Measurements from ENCODE around the gene ZPR1. TPM values are rescaled to one million over a fixed set of nuclear protein-coding genes. Genes with fewer than 3 reads are reported as not detected.

ZPR1 gene
- total and polyA plus RNA-seq, 12 donors, result 5.5 to 44.7 (median 22.6) TPM

- Histone ChIP-seq H3K9me3 (no peaks in the 10 kb centered on the region), H3K4me3 (no peak overlapping the region), H3K36me3 (no peaks in the 10 kb centered on the region), H3K4me1 (peaks cover 0 to 16% (median 5%) of the 10 kb centered on the region in 9 donors), H3K27me3 (peaks cover 0 to 17% (median 12%) of the 10 kb centered on the region in 7 donors), H3K27ac (no peak overlapping the region)
- 90 to 94% methylated on average over 8 of the region's 8 CpGs for WGBS, 2 donors
- DNase-seq (no peak), ATAC-seq (no peak)
- TF ChIP-seq CTCF (IDR thresholded peaks at IDR 0.05), result no peak
- intact Hi-C loops (cut with DNase I), result loop anchor here in 1 of 10 donors (5.0 kb wide), 1 partner anchor 498 kb away; no protein-coding TSS in a partner anchor
These were observed 58.2 kb downstream of the ZPR1 start for GRCh38 chr11:116729501-116730240.

GRCh38 chr11:116727990-116728389, 59.8 kb downstream of the ZPR1 start:
- Histone ChIP-seq H3K27ac (no peak overlapping the region), H3K4me1 (peaks cover 0 to 16% (median 5%) of the 10 kb centered on the region in 9 donors), H3K27me3 (peaks cover 0 to 18% (median 12%) of the 10 kb centered on the region in 7 donors), H3K36me3 (no peaks in the 10 kb centered on the region), H3K4me3 (no peak overlapping the region), H3K9me3 (no peaks in the 10 kb centered on the region)
- WGBS, 2 donors, result 76 to 79% methylated on average over 6 of the region's 6 CpGs
- no peak for ATAC-seq
- DNase-seq, result no peak
- intact Hi-C loops (cut with DNase I), result no loop called here
- no peak for TF ChIP-seq CTCF (IDR thresholded peaks at IDR 0.05)

GRCh38 chr11:116725434-116726221, 62.2 kb downstream of the ZPR1 start:
- peak in 4 of 8 donors; percentile 16 to 34 (median 23) for ATAC-seq
- intact Hi-C loops (cut with DNase I), result no loop called here
- Histone ChIP-seq H3K4me3 (no peak overlapping the region), H3K27ac (no peak overlapping the region), H3K36me3 (no peaks in the 10 kb centered on the region), H3K27me3 (peaks cover 0 to 18% (median 4%) of the 10 kb centered on the region in 7 donors), H3K4me1 (peaks cover 0 to 6% (median 4%) of the 10 kb centered on the region in 9 donors), H3K9me3 (no peaks in the 10 kb centered on the region)
- no peak for DNase-seq
- WGBS, 2 donors, result 65 to 68% methylated on average over 19 of the region's 19 CpGs
- no peak for TF ChIP-seq CTCF (IDR thresholded peaks at IDR 0.05)

- Histone ChIP-seq H3K27ac (no peak overlapping the region), H3K4me3 (no peak overlapping the region), H3K4me1 (no peaks in the 10 kb centered on the region), H3K36me3 (no peaks in the 10 kb centered on the region), H3K27me3 (peaks cover 0 to 18% (median 4%) of the 10 kb centered on the region in 7 donors), H3K9me3 (no peaks in the 10 kb centered on the region)
- no peak for TF ChIP-seq CTCF (IDR thresholded peaks at IDR 0.05)
- intact Hi-C loops (cut with DNase I), result no loop called here
- WGBS, 2 donors, result 85 to 86% methylated on average over 6 of the region's 6 CpGs
- DNase-seq, result no peak
- ATAC-seq, result no peak
These were observed 63.0 kb downstream of the ZPR1 start for GRCh38 chr11:116724813-116725212.

Other genes with a start within 250 kb of the ZPR1 start
- gene BUD13, start 15.0 kb downstream of the ZPR1 start, total RNA-seq, result 1 to 10 TPM; 6.1 to 9.2 (median 7.0) TPM
- gene BUD13, start 15.0 kb downstream of the ZPR1 start, polyA plus RNA-seq, result 1 to 10 TPM; 6.3 to 7.1 TPM
- not detected for gene APOA5, start 3.9 kb upstream of the ZPR1 start, total RNA-seq
- gene APOA5, start 3.9 kb upstream of the ZPR1 start, polyA plus RNA-seq, result not detected
- gene APOA4, start 35.3 kb upstream of the ZPR1 start, total RNA-seq, result under 1 TPM in 2 of 10 donors, not detected in 8; 0.26 to 0.28 TPM
- under 1 TPM in 1 of 2 donors, not detected in 1; 0.75 TPM for gene APOA4, start 35.3 kb upstream of the ZPR1 start, polyA plus RNA-seq
- gene APOC3, start 41.9 kb upstream of the ZPR1 start, total RNA-seq, result under 1 TPM in 1 of 10 donors, not detected in 9; 0.64 TPM
- gene APOC3, start 41.9 kb upstream of the ZPR1 start, polyA plus RNA-seq, result under 1 TPM in 1 of 2 donors, not detected in 1; 0.12 TPM
- 100 to 1,000 TPM in 2 of 10 donors, 10 to 100 TPM in 7, 1 to 10 TPM in 1; 3.8 to 178 (median 69.1) TPM for gene APOA1, start 49.6 kb upstream of the ZPR1 start, total RNA-seq
- 100 to 1,000 TPM in 1 of 2 donors, 10 to 100 TPM in 1; 71.5 to 398 TPM for gene APOA1, start 49.6 kb upstream of the ZPR1 start, polyA plus RNA-seq

All from heart right ventricle (tissue), 16 donors.